PFSK-1 (cell line): ENCODE results near the gene ERCC8.

Source experiments
- FOXP2 ChIP-seq: optimal IDR thresholded peaks from 2 replicates; pipeline ENCODE3; 2011; ENCODE audit warnings: borderline replicate concordance, control low read depth, inconsistent platforms; ENCODE audit not compliant: insufficient read depth; ENCODE audit errors: extremely low read length, extremely low read depth
- POLR2AphosphoS5 ChIP-seq: IDR thresholded peaks from 2 replicates; pipeline ENCODE4 v1.6.1; 2012; ENCODE audit warnings: low read depth, mild to moderate bottlenecking, control low read depth, low read length, moderate library complexity
- REST ChIP-seq, 2 experiments: IDR thresholded peaks; 2 replicates each; pipeline versions ENCODE4 v1.6.1 to v1.8.0; 2011 to 2012; ENCODE audit warnings: low read depth in 2 of 2, low read length in 2 of 2, control low read depth in 1 of 2, inconsistent platforms in 1 of 2, mild to moderate bottlenecking in 1 of 2, moderate library complexity in 1 of 2; ENCODE audit not compliant: insufficient read depth in 1 of 2
- SIN3A ChIP-seq: IDR thresholded peaks from 2 replicates; pipeline ENCODE4 v1.6.1; 2012; ENCODE audit warnings: mild to moderate bottlenecking, low read length, moderate library complexity, borderline replicate concordance; ENCODE audit not compliant: insufficient read depth
- TAF1 ChIP-seq: IDR thresholded peaks from 2 replicates; pipeline ENCODE4 v1.6.1; 2012; ENCODE audit warnings: low read length, control low read depth, borderline replicate concordance; ENCODE audit not compliant: insufficient read depth

The ERCC8 gene

GRCh38 chr5:60833520-60833919 lies 111.3 kb downstream of the ERCC8 start:
- no peak for TF ChIP-seq POLR2AphosphoS5
- TF ChIP-seq FOXP2 = no peak
- TF ChIP-seq TAF1 = no peak
- TF ChIP-seq REST (IDR thresholded peaks at IDR 0.05; ENCODE audit: insufficient read depth in 1 of 2, low read depth in 2 of 2, low read length in 2 of 2) = no peak
- TF ChIP-seq SIN3A = no peak

- TF ChIP-seq FOXP2 (no peak), POLR2AphosphoS5 (no peak), TAF1 (no peak), REST (IDR thresholded peaks at IDR 0.05; ENCODE audit: insufficient read depth in 1 of 2, low read depth in 2 of 2, low read length in 2 of 2) (no peak), SIN3A (no peak)
Measured at GRCh38 chr5:60830581-60831127, 114.2 kb downstream of the ERCC8 start.

- no peak for TF ChIP-seq TAF1
- TF ChIP-seq FOXP2 = no peak
- no peak for TF ChIP-seq SIN3A
- TF ChIP-seq POLR2AphosphoS5 = no peak
- no peak for TF ChIP-seq REST (IDR thresholded peaks at IDR 0.05; ENCODE audit: insufficient read depth in 1 of 2, low read depth in 2 of 2, low read length in 2 of 2)
Measured at GRCh38 chr5:60829490-60830266, 115.2 kb downstream of the ERCC8 start.

GRCh38 chr5:60827201-60827600 lies 117.7 kb downstream of the ERCC8 start:
- TF ChIP-seq REST (IDR thresholded peaks at IDR 0.05; ENCODE audit: insufficient read depth in 1 of 2, low read depth in 2 of 2, low read length in 2 of 2) (no peak), FOXP2 (no peak), SIN3A (no peak), POLR2AphosphoS5 (no peak), TAF1 (no peak)
